Activated effector memory CD4-positive, alpha-beta T cell treated with anti-CD3 and anti-CD28 coated beads, Interleukin-2, amount 50 U/mL, for 16 hours (primary cell): ENCODE data around the gene CAMTA2.
A peak's percentile ranks its signal among the peaks of the same experiment; 100 is the strongest.
"Not testable (repeated sequence)": the region's sequence is repeated elsewhere in the genome, so short reads cannot be mapped to it uniquely, and the experiment has no call there.

ENCODE experiments used
- DNase-seq: peaks from one replicate; pipeline ENCODE4 v3.0.0-alpha.2; 2020

The CAMTA2 gene

GRCh38 chr17:4986951-4987766 is at the start of gene CAMTA2:
Gene CAMTA2, minus strand, starts transcription at chr17:4987675. Its CDS starts 1,453 bp downstream, at chr17:4986222.
- DNase-seq, result peak; percentile 96

GRCh38 chr17:5035315-5035714 is 47.8 kb upstream of the CAMTA2 start, which contains the start of gene SLC52A1:
Gene SLC52A1, minus strand, starts transcription at chr17:5035426. Its CDS starts 820 bp downstream, at chr17:5034606.
- DNase-seq, result no peak

GRCh38 chr17:5034651-5035050 is 47.2 kb upstream of the CAMTA2 start:
- DNase-seq, result no peak

GRCh38 chr17:5034063-5034462 is 46.6 kb upstream of the CAMTA2 start:
- no peak for DNase-seq

- DNase-seq, result no peak
Observed at GRCh38 chr17:5033352-5034015, 46.0 kb upstream of the CAMTA2 start.

- DNase-seq, result no peak
Observed at GRCh38 chr17:5032865-5033264, 45.4 kb upstream of the CAMTA2 start.

- peak; percentile 92 for DNase-seq
Observed at GRCh38 chr17:5031365-5032082, 44.0 kb upstream of the CAMTA2 start.

- DNase-seq, result not testable (repeated sequence)
Observed at GRCh38 chr17:5030168-5030567, 42.7 kb upstream of the CAMTA2 start.

- no peak for DNase-seq
Observed at GRCh38 chr17:5027916-5028315, 40.4 kb upstream of the CAMTA2 start.

GRCh38 chr17:5027299-5027698 is 39.8 kb upstream of the CAMTA2 start:
- no peak for DNase-seq

- DNase-seq, result no peak
Observed at GRCh38 chr17:5024604-5025003, 37.1 kb upstream of the CAMTA2 start.

GRCh38 chr17:5023588-5024147 is 36.2 kb upstream of the CAMTA2 start:
- DNase-seq, result no peak

GRCh38 chr17:5022171-5022711 is 34.8 kb upstream of the CAMTA2 start:
- no peak for DNase-seq

- no peak for DNase-seq
Observed at GRCh38 chr17:5020502-5021023, 33.1 kb upstream of the CAMTA2 start.

- peak; percentile 72 for DNase-seq
Observed at GRCh38 chr17:5019475-5019956, 32.0 kb upstream of the CAMTA2 start.

- DNase-seq, result no peak
Observed at GRCh38 chr17:5014357-5014756, 26.9 kb upstream of the CAMTA2 start.

- no peak for DNase-seq
Observed at GRCh38 chr17:5011928-5012327, 24.5 kb upstream of the CAMTA2 start.

GRCh38 chr17:5003214-5003867 is 15.9 kb upstream of the CAMTA2 start:
- DNase-seq, result no peak

GRCh38 chr17:5002121-5002788 is 14.8 kb upstream of the CAMTA2 start:
- DNase-seq, result no peak

- no peak for DNase-seq
Observed at GRCh38 chr17:5000237-5000639, 12.8 kb upstream of the CAMTA2 start.

GRCh38 chr17:4999430-5000093 is 12.1 kb upstream of the CAMTA2 start:
- no peak for DNase-seq
